ENCODE measurements around the gene CLDN9.
A peak's percentile ranks its signal among the peaks of the same experiment; 100 is the strongest.

CLDN9 gene

DNA sequence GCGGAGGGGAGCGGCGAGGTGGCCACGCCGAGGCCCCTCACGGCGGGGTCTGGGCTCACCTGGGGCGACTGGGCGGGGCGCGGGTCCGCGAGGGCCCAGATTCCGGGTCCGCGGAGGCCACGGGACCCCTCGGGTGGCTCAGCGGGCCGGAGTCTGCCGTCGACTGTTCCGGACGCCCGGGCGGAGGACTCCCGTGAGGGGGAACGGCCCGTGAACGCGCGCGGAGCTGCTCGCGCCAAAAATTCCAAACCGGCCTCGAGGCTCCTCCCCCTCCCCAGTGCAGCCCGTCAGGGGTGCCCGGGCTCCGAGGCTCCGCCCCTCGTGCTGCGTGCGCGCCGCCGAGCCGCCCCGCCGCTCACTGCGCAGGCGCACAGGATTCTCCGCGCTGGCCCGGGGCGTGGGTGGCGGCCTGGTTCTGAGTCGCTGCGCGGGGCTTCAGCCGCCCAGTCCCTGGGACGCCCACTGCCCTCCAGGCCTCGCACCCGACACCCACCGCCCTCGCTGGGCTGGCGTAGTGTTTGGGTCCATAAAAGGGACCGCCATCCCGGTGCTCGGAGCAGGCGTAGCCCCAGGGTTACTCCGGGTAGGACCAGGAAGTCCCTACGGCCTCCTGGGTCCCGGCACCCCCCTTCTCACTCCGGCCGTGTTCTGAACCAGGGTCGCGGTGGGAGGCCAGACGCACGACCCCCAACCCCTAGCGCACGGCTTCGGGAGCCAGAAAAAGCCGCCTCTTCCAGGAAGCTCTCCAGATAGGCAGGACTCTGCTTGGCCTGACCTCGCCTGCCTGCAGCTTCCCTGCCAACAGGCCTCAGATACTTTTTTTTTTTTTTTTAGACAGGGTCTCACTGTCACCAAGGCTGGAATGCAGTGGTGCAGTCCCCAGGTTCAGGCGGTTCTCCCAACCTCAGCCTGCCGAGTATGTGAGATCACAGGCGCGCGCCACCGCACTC is 32.2 kb upstream of the CLDN9 start, which contains the start of gene PKMYT1 (continued):
- TF ChIP-seq ZNF473 (tag by site-specific recombination; IDR thresholded peaks at IDR 0.05) (no peak), HOXD13 (CRISPR knock-in tag; IDR thresholded peaks at IDR 0.05; ENCODE audit: borderline replicate concordance) (no peak), SALL2 (tag by site-specific recombination; IDR thresholded peaks at IDR 0.05; ENCODE audit: borderline replicate concordance) (no peak), GLI4 (tag by site-specific recombination; IDR thresholded peaks at IDR 0.05) (no peak), ZNF621 (tag by site-specific recombination; IDR thresholded peaks at IDR 0.05) (no peak), ZNF777 (tag by site-specific recombination; IDR thresholded peaks at IDR 0.05; ENCODE audit: borderline replicate concordance) (no peak), ZNF707 (tag by site-specific recombination; IDR thresholded peaks at IDR 0.05) (no peak), ZNF239 (tag by site-specific recombination; IDR thresholded peaks at IDR 0.05) (no peak), ZNF211 (tag by site-specific recombination; IDR thresholded peaks at IDR 0.05; ENCODE audit: low read depth) (no peak), GLIS1 (tag by site-specific recombination; IDR thresholded peaks at IDR 0.05) (0 out of 2 replicates have a peak, but pooled peaks have one; percentile 7), ZNF555 (tag by site-specific recombination; conservative IDR thresholded peaks at IDR 0.05) (no peak), ZNF548 (tag by site-specific recombination; IDR thresholded peaks at IDR 0.05) (no peak), ZNF223 (tag by site-specific recombination; IDR thresholded peaks at IDR 0.05) (no peak), ZBTB17 (tag by site-specific recombination; IDR thresholded peaks at IDR 0.05) (no peak), ZNF175 (tag by site-specific recombination; IDR thresholded peaks at IDR 0.05) (no peak), ZNF23 (tag by site-specific recombination; IDR thresholded peaks at IDR 0.05; ENCODE audit: borderline replicate concordance) (no peak), ZNF132 (tag by site-specific recombination; IDR thresholded peaks at IDR 0.05; ENCODE audit: borderline replicate concordance) (no peak), ZNF394 (tag by site-specific recombination; IDR thresholded peaks at IDR 0.05; ENCODE audit: borderline replicate concordance) (no peak), ZNF76 (tag by site-specific recombination; IDR thresholded peaks at IDR 0.05; ENCODE audit: borderline replicate concordance, low read depth) (peak; percentile 78), ZNF600 (tag by site-specific recombination; IDR thresholded peaks at IDR 0.05) (peak; percentile 92), ZSCAN30 (tag by site-specific recombination; IDR thresholded peaks at IDR 0.05) (0 out of 2 replicates have a peak, but pooled peaks have one; percentile 24)
- TF ChIP-seq, protein P1, sequence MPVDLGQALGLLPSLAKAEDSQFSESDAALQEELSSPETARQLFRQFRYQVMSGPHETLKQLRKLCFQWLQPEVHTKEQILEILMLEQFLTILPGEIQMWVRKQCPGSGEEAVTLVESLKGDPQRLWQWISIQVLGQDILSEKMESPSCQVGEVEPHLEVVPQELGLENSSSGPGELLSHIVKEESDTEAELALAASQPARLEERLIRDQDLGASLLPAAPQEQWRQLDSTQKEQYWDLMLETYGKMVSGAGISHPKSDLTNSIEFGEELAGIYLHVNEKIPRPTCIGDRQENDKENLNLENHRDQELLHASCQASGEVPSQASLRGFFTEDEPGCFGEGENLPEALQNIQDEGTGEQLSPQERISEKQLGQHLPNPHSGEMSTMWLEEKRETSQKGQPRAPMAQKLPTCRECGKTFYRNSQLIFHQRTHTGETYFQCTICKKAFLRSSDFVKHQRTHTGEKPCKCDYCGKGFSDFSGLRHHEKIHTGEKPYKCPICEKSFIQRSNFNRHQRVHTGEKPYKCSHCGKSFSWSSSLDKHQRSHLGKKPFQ (tag by site-specific recombination; IDR thresholded peaks at IDR 0.05), result no peak
- TF ChIP-seq, protein P2, sequence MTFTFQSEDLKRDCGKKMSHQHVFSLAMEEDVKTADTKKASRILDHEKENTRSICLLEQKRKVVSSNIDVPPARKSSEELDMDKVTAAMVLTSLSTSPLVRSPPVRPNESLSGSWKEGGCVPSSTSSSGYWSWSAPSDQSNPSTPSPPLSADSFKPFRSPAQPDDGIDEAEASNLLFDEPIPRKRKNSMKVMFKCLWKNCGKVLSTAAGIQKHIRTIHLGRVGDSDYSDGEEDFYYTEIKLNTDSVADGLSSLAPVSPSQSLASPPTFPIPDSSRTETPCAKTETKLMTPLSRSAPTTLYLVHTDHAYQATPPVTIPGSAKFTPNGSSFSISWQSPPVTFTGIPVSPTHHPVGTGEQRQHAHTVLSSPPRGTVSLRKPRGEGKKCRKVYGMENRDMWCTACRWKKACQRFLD (tag by site-specific recombination; IDR thresholded peaks at IDR 0.05), result no peak
- TF ChIP-seq, protein P3, sequence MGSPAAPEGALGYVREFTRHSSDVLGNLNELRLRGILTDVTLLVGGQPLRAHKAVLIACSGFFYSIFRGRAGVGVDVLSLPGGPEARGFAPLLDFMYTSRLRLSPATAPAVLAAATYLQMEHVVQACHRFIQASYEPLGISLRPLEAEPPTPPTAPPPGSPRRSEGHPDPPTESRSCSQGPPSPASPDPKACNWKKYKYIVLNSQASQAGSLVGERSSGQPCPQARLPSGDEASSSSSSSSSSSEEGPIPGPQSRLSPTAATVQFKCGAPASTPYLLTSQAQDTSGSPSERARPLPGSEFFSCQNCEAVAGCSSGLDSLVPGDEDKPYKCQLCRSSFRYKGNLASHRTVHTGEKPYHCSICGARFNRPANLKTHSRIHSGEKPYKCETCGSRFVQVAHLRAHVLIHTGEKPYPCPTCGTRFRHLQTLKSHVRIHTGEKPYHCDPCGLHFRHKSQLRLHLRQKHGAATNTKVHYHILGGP (tag by site-specific recombination; IDR thresholded peaks at IDR 0.05), result no peak
- TF ChIP-seq, protein P4, sequence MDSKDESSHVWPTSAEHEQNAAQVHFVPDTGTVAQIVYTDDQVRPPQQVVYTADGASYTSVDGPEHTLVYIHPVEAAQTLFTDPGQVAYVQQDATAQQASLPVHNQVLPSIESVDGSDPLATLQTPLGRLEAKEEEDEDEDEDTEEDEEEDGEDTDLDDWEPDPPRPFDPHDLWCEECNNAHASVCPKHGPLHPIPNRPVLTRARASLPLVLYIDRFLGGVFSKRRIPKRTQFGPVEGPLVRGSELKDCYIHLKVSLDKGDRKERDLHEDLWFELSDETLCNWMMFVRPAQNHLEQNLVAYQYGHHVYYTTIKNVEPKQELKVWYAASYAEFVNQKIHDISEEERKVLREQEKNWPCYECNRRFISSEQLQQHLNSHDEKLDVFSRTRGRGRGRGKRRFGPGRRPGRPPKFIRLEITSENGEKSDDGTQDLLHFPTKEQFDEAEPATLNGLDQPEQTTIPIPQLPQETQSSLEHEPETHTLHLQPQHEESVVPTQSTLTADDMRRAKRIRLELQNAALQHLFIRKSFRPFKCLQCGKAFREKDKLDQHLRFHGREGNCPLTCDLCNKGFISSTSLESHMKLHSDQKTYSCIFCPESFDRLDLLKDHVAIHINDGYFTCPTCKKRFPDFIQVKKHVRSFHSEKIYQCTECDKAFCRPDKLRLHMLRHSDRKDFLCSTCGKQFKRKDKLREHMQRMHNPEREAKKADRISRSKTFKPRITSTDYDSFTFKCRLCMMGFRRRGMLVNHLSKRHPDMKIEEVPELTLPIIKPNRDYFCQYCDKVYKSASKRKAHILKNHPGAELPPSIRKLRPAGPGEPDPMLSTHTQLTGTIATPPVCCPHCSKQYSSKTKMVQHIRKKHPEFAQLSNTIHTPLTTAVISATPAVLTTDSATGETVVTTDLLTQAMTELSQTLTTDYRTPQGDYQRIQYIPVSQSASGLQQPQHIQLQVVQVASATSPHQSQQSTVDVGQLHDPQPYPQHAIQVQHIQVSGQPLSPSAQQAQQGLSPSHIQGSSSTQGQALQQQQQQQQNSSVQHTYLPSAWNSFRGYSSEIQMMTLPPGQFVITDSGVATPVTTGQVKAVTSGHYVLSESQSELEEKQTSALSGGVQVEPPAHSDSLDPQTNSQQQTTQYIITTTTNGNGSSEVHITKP (tag by site-specific recombination; IDR thresholded peaks at IDR 0.05), result peak; percentile 7; the same call in 1 of the 2 replicates
- TF ChIP-seq, protein P5, sequence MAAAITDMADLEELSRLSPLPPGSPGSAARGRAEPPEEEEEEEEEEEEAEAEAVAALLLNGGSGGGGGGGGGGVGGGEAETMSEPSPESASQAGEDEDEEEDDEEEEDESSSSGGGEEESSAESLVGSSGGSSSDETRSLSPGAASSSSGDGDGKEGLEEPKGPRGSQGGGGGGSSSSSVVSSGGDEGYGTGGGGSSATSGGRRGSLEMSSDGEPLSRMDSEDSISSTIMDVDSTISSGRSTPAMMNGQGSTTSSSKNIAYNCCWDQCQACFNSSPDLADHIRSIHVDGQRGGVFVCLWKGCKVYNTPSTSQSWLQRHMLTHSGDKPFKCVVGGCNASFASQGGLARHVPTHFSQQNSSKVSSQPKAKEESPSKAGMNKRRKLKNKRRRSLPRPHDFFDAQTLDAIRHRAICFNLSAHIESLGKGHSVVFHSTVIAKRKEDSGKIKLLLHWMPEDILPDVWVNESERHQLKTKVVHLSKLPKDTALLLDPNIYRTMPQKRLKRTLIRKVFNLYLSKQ (tag by site-specific recombination; IDR thresholded peaks at IDR 0.05; ENCODE audit: borderline replicate concordance), result no peak

Data from HEK293 (cell line).